ENCODE measurements around the gene CLDN22.

Gene CLDN22

GRCh38 chr4:183321516-183321915 lies 1.4 kb upstream of the CLDN22 start:
- DNase-seq (ENCODE audit: low read depth): no peak

GRCh38 chr4:183321079-183321478 lies 1.0 kb upstream of the CLDN22 start:
- no peak for DNase-seq (ENCODE audit: low read depth)

- no peak for DNase-seq (ENCODE audit: low read depth)
These were observed 1.4 kb downstream of the CLDN22 start for GRCh38 chr4:183318656-183319055.

- DNase-seq (ENCODE audit: low read depth): no peak
These were observed 5.3 kb downstream of the CLDN22 start for GRCh38 chr4:183314806-183315205.

- no peak for DNase-seq (ENCODE audit: low read depth)
These were observed 5.7 kb downstream of the CLDN22 start for GRCh38 chr4:183314336-183314735.

- DNase-seq (ENCODE audit: low read depth): no peak
These were observed 7.2 kb downstream of the CLDN22 start for GRCh38 chr4:183312841-183313240.

GRCh38 chr4:183306811-183307210 lies 13.3 kb downstream of the CLDN22 start:
- DNase-seq (ENCODE audit: low read depth): no peak

- no peak for DNase-seq (ENCODE audit: low read depth)
These were observed 15.5 kb downstream of the CLDN22 start for GRCh38 chr4:183304538-183304937.

GRCh38 chr4:183304067-183304466 lies 16.0 kb downstream of the CLDN22 start:
- no peak for DNase-seq (ENCODE audit: low read depth)

GRCh38 chr4:183303301-183303700 lies 16.8 kb downstream of the CLDN22 start:
- DNase-seq (ENCODE audit: low read depth): no peak

- DNase-seq (ENCODE audit: low read depth): no peak
These were observed 19.4 kb downstream of the CLDN22 start for GRCh38 chr4:183300655-183301054.

- DNase-seq (ENCODE audit: low read depth): peak; percentile 22
These were observed 20.0 kb downstream of the CLDN22 start for GRCh38 chr4:183300070-183300469.

- no peak for DNase-seq (ENCODE audit: low read depth)
These were observed 20.6 kb downstream of the CLDN22 start for GRCh38 chr4:183299464-183299863.

GRCh38 chr4:183297675-183298074 lies 22.4 kb downstream of the CLDN22 start:
- no peak for DNase-seq (ENCODE audit: low read depth)

- DNase-seq (ENCODE audit: low read depth): peak; percentile 24
These were observed 24.4 kb downstream of the CLDN22 start for GRCh38 chr4:183295711-183296110.

- no peak for DNase-seq (ENCODE audit: low read depth)
These were observed 29.0 kb downstream of the CLDN22 start for GRCh38 chr4:183291070-183291469.

- peak; percentile 4 for DNase-seq (ENCODE audit: low read depth)
These were observed 30.4 kb downstream of the CLDN22 start for GRCh38 chr4:183289688-183290087.

- no peak for DNase-seq (ENCODE audit: low read depth)
These were observed 31.1 kb downstream of the CLDN22 start for GRCh38 chr4:183288955-183289354.

- no peak for DNase-seq (ENCODE audit: low read depth)
These were observed 32.4 kb downstream of the CLDN22 start for GRCh38 chr4:183287677-183288076.

GRCh38 chr4:183287309-183287659 lies 32.8 kb downstream of the CLDN22 start:
- DNase-seq (ENCODE audit: low read depth): no peak

GRCh38 chr4:183286590-183287308 lies 33.3 kb downstream of the CLDN22 start:
- no peak for DNase-seq (ENCODE audit: low read depth)

GRCh38 chr4:183285886-183286285 lies 34.2 kb downstream of the CLDN22 start:
- no peak for DNase-seq (ENCODE audit: low read depth)

GRCh38 chr4:183284965-183285364 lies 35.1 kb downstream of the CLDN22 start:
- peak; percentile 82 for DNase-seq (ENCODE audit: low read depth)

GRCh38 chr4:183284258-183284785 lies 35.8 kb downstream of the CLDN22 start:
- DNase-seq (ENCODE audit: low read depth): no peak
